K562 (cell line): ENCODE results near the gene NUDT5. TPM values are rescaled to one million over a fixed set of nuclear protein-coding genes. Genes with fewer than 3 reads are reported as not detected.

Experiments used
- ATAC-seq: fragments of 200-7000 bp; cut with Tn5 transposase; 3 replicates; pipeline ENCODE4 v1.9.1; 2020; ENCODE audit warnings: moderate library complexity
- BruUV-seq: library from RNA; stranded (reverse); fragments of 400-500 nt; replicated peaks from 2 replicates; lab custom pipeline; 2021; lab: Mats Ljungman, UMichigan
- CTCF ChIA-PET: fragments of 300-600 bp; formaldehyde crosslinking; extraction: SDS; loops from one replicate; lab custom pipeline; 2021; ENCODE audit warnings: low intra/inter-chr PET ratio; lab: Yijun Ruan, JAX
- POLR2A ChIA-PET: fragments of 300-600, 350-650 bp; sonication (Branson Sonifier 250); formaldehyde crosslinking; extraction: SDS; loops from one replicate; lab custom pipeline; 2021; ENCODE audit warnings: antibody characterized with exemption, inconsistent platforms; lab: Yijun Ruan, JAX
- DNase-seq, 4 experiments: peaks; one replicate each; pipeline versions ENCODE4 v3.0.0 to v3.0.0-alpha.2; 2011 to 2018; ENCODE audit warnings: low spot score in 3 of 4, mixed read lengths in 3 of 4; ENCODE audit errors: extremely low read depth in 1 of 4
- FAIRE-seq: peaks from 2 replicates; lab custom pipeline; 2011; peaks lifted over from hg19 to GRCh38; lab: Jason Lieb, UNC
- H2AFZ ChIP-seq: 2 replicates; pipeline ENCODE4 v1.6.0; 2011; ENCODE audit warnings: low read depth, low read length, control low read depth, inconsistent platforms
- H3K27ac ChIP-seq: fragments of 200-600 bp; 3 replicates; pipeline ENCODE4 v1.8.0; 2011; ENCODE audit warnings: low read depth, mild to moderate bottlenecking, control low read depth, inconsistent platforms, low read length, moderate library complexity, mixed read lengths; ENCODE audit errors: extremely low read depth
- H3K27me3 ChIP-seq, 2 experiments: fragments of 300-600 bp in 1 of 2; 2 replicates in 1 of 2; 3 replicates in 1 of 2; pipeline versions ENCODE4 v1.6.0 to v1.8.0; 2011; ENCODE audit warnings: inconsistent platforms in 2 of 2, low read length in 2 of 2, mild to moderate bottlenecking in 1 of 2, mixed read lengths in 1 of 2, moderate library complexity in 1 of 2; ENCODE audit not compliant: control insufficient read depth in 2 of 2, insufficient read depth in 2 of 2
- H3K36me3 ChIP-seq: fragments of 300-600 bp; 3 replicates; pipeline ENCODE4 v1.8.0; 2011; ENCODE audit warnings: mild to moderate bottlenecking, low read length, inconsistent platforms; ENCODE audit not compliant: control insufficient read depth, insufficient read depth
- H3K4me1 ChIP-seq, 2 experiments: fragments of 200-600 bp in 1 of 2; replicated peaks in 1 of 2; 2 replicates in 1 of 2; 3 replicates in 1 of 2; pipeline versions ENCODE4 v1.5.1 to v1.8.0; 2011; ENCODE audit warnings: inconsistent platforms in 2 of 2, low read length in 2 of 2, mild to moderate bottlenecking in 1 of 2, mixed read lengths in 1 of 2, moderate library complexity in 1 of 2; ENCODE audit not compliant: control insufficient read depth in 2 of 2, insufficient read depth in 2 of 2
- H3K4me2 ChIP-seq: 2 replicates; pipeline ENCODE4 v1.6.1; 2011; ENCODE audit warnings: low read length, control low read depth, inconsistent platforms, mixed read lengths; ENCODE audit not compliant: insufficient read depth
- H3K4me3 ChIP-seq: fragments of 200-600 bp; sonication (generic), shearing (Covaris generic); 2 replicates; pipeline ENCODE4 v1.5.1; 2016; ENCODE audit warnings: control low read depth, inconsistent platforms
- H3K79me2 ChIP-seq: fragments of 200-600 bp; 3 replicates; pipeline ENCODE4 v1.8.0; 2011; ENCODE audit warnings: low read length, inconsistent platforms; ENCODE audit not compliant: control insufficient read depth, insufficient read depth
- H3K9ac ChIP-seq, 2 experiments: 2 replicates each; pipeline versions ENCODE4 v1.6.0 to v1.6.1; 2011; ENCODE audit warnings: low read depth in 2 of 2, low read length in 2 of 2, control low read depth in 1 of 2, inconsistent platforms in 1 of 2, mild to moderate bottlenecking in 1 of 2, mixed read lengths in 1 of 2; ENCODE audit not compliant: insufficient read depth in 1 of 2
- H3K9me1 ChIP-seq: one replicate; pipeline ENCODE4 v1.6.0; 2011; ENCODE audit warnings: inconsistent platforms, mild to moderate bottlenecking, low read length, moderate library complexity; ENCODE audit not compliant: control insufficient read depth, insufficient read depth
- H3K9me3 ChIP-seq: replicated peaks from 2 replicates; pipeline ENCODE4 v1.5.1; 2011; ENCODE audit warnings: low read depth, low read length, inconsistent platforms; ENCODE audit not compliant: control insufficient read depth, insufficient read depth
- H4K20me1 ChIP-seq: replicated peaks from 2 replicates; pipeline ENCODE4 v1.6.1; 2011; ENCODE audit warnings: low read length, inconsistent platforms, mixed read lengths; ENCODE audit not compliant: control insufficient read depth, insufficient read depth
- ATF3 ChIP-seq, 2 experiments: fragments of 450-650 bp in 1 of 2; sonication (generic) in 1 of 2; formaldehyde crosslinking in 1 of 2; IDR thresholded peaks in 1 of 2; conservative IDR thresholded peaks in 1 of 2; 2 replicates each; pipeline versions ENCODE4 v1.6.1 to v1.8.1; 2016 to 2023; ENCODE audit warnings: mild to moderate bottlenecking in 2 of 2, moderate library complexity in 2 of 2, inconsistent platforms in 1 of 2, missing genetic modification reagents in 1 of 2
- BCLAF1 ChIP-seq, 2 experiments: fragments of 450-650 bp in 1 of 2; IDR thresholded peaks; 2 replicates each; pipeline ENCODE4 v1.6.1; 2011 to 2017; ENCODE audit warnings: low read depth in 2 of 2, antibody characterized with exemption in 1 of 2, borderline replicate concordance in 1 of 2, low read length in 1 of 2, mild to moderate bottlenecking in 1 of 2, mixed read lengths in 1 of 2; ENCODE audit not compliant: control insufficient read depth in 1 of 2
- BRCA1 ChIP-seq, 2 experiments: fragments of 450-650 bp in 1 of 2; sonication (generic) in 1 of 2; formaldehyde crosslinking in 1 of 2; IDR thresholded peaks; 2 replicates each; pipeline versions ENCODE4 v1.5.0 to v1.6.1; 2017 to 2020; ENCODE audit warnings: mild to moderate bottlenecking in 1 of 2, missing genetic modification reagents in 1 of 2
- CREB3L1 ChIP-seq: fragments of 450-650 bp; IDR thresholded peaks from 2 replicates; pipeline ENCODE4 v1.6.1; 2014; ENCODE audit warnings: low read depth, mild to moderate bottlenecking, moderate library complexity, borderline replicate concordance
- E2F1 ChIP-seq: sonication (generic); formaldehyde crosslinking; IDR thresholded peaks from 2 replicates; pipeline ENCODE4 v1.8.1; 2023; ENCODE audit warnings: mild to moderate bottlenecking, missing genetic modification reagents, moderate library complexity
- KLF10 ChIP-seq: fragments of 250-450 bp; sonication (Bioruptor Pico); IDR thresholded peaks from 2 replicates; pipeline ENCODE4 v1.6.1; 2021; ENCODE audit warnings: matching md5 sums
- PBX2 ChIP-seq, 2 experiments: IDR thresholded peaks in 1 of 2; conservative IDR thresholded peaks in 1 of 2; 2 replicates each; pipeline ENCODE4 v1.6.1; 2016; ENCODE audit warnings: low read depth in 2 of 2, mild to moderate bottlenecking in 1 of 2, missing compliant biosample characterization in 1 of 2, missing genetic modification characterization in 1 of 2, moderate library complexity in 1 of 2
- ZNF12 ChIP-seq: sonication (generic); formaldehyde crosslinking; IDR thresholded peaks from 2 replicates; pipeline ENCODE4 v1.4.0; 2020; ENCODE audit warnings: mild to moderate bottlenecking, missing genetic modification reagents
- WGBS: fragments of 100-300 bp; shearing (Covaris generic); methylation state at CpG from one replicate; pipeline ENCODE4 v1.1.6; 2016; ENCODE audit warnings: low coverage, mixed read lengths; ENCODE audit not compliant: insufficient coverage; ENCODE audit errors: missing lambda C conversion rate; 5-methylcytosine and 5-hydroxymethylcytosine counted together
- in situ Hi-C: fragments of 300-500 bp; cut with MboI; formaldehyde crosslinking; loops from 4 replicates; pipeline ENCODE4 v1.15.0; 2018; ENCODE audit warnings: inconsistent platforms, mixed read lengths
- intact Hi-C: fragments of 100-400 bp; cut with micrococcal nuclease; formaldehyde crosslinking; loops from 2 replicates; pipeline ENCODE4 v1.14.2; 2022
- polyA plus RNA-seq, 8 experiments: library from polyadenylated mRNA; depleted of rRNA in 4 of 8; stranded (reverse) in 5 of 8; unstranded in 3 of 8; fragments of >200 nt; fragmentation: Nextera tagmentation in 2 of 8; fragmentation: Illumina TruSeq in 1 of 8; extraction: Ambion mirVana in 2 of 8; extraction: Trizol in 1 of 8; gene quantifications; 2 replicates each; pipeline versions ENCODE4 v1.2.1 to v1.2.3, GENCODE V29; 2011 to 2014; ENCODE audit warnings: inconsistent platforms in 1 of 8, missing spikeins in 1 of 8
- total RNA-seq, 7 experiments: library from RNA; depleted of rRNA in 6 of 7; stranded (reverse); fragments of >200 nt in 6 of 7; fragmentation: Illumina TruSeq in 2 of 7; extraction: Trizol in 2 of 7; gene quantifications; 2 replicates each; pipeline versions ENCODE4 v1.2.1 to v1.2.3, GENCODE V29; 2011 to 2021; ENCODE audit warnings: low replicate concordance in 1 of 7

NUDT5 gene
- total and polyA plus RNA-seq, 9 of the 15 experiments (the other 6 are each of a cell fraction or from before 2014, with no cell fraction given) = 87.7 to 422 (median 186) TPM

- TF ChIP-seq E2F1 (CRISPR knock-in tag) = no peak
- no peak for TF ChIP-seq ZNF12 (CRISPR knock-in tag)
- no peak for TF ChIP-seq KLF10
Measured at GRCh38 chr10:12208460-12208859, 12.8 kb upstream of the NUDT5 start (continued).

- WGBS = 63% methylated on average over 3 of the region's 3 CpGs
- ChIA-PET POLR2A (interaction anchor here (0.6 kb wide), 1 partner anchor 11 kb away, joined by 3 read pairs; the partner anchor contains the start of genes CDC123 and NUDT5), CTCF (interaction anchor here (0.6 kb wide), 1 partner anchor 523 kb away, joined by 3 read pairs; no protein-coding TSS in a partner anchor)
- intact Hi-C loops = no loop called here
- H2AFZ ChIP-seq = no peak overlapping the region
- DNase-seq (no peak), FAIRE-seq (no peak), ATAC-seq (no peak)
- H3K27me3 ChIP-seq = no peaks in the 10 kb centered on the region
- H3K27ac ChIP-seq = no peak overlapping the region
- no peak overlapping the region for H3K4me2 ChIP-seq
- H3K79me2 ChIP-seq = peaks cover 44% of the 10 kb centered on the region; the same call in 2 of the 3 replicates
- in situ Hi-C loops = no loop called here
- H3K9me1 ChIP-seq = no peaks in the 10 kb centered on the region
- no TSS peak for BruUV-seq
- H3K36me3 ChIP-seq = peaks cover 73% of the 10 kb centered on the region
- no peak overlapping the region for H3K4me3 ChIP-seq
- H3K9ac ChIP-seq = no peak overlapping the region
- no peaks in the 10 kb centered on the region for H4K20me1 ChIP-seq
- peaks cover 0 to 10% of the 10 kb centered on the region in 2 experiments; a peak in 3 of 5 replicates for H3K4me1 ChIP-seq
- no peaks in the 10 kb centered on the region for H3K9me3 ChIP-seq
- no peak for TF ChIP-seq BCLAF1 (IDR thresholded peaks at IDR 0.05; ENCODE audit: borderline replicate concordance in 1 of 2, control insufficient read depth in 1 of 2, low read depth in 2 of 2, low read length in 1 of 2)
- no peak for TF ChIP-seq BRCA1 (IDR thresholded peaks at IDR 0.05)
- TF ChIP-seq BRCA1 (CRISPR knock-in tag; IDR thresholded peaks at IDR 0.05) = no peak
- TF ChIP-seq ATF3 (IDR thresholded peaks at IDR 0.05) = no peak
- no peak for TF ChIP-seq ATF3 (CRISPR knock-in tag; conservative IDR thresholded peaks at IDR 0.05)
- TF ChIP-seq PBX2 (CRISPR knock-in tag; IDR thresholded peaks at IDR 0.05; ENCODE audit: low read depth) = no peak
- TF ChIP-seq PBX2 (tag; conservative IDR thresholded peaks at IDR 0.05; ENCODE audit: low read depth) = no peak
- TF ChIP-seq CREB3L1 = no peak
Measured at GRCh38 chr10:12207114-12207513, 11.4 kb upstream of the NUDT5 start.
